H1 (cell line): ENCODE data around the gene NACAD. TPM values are rescaled to one million over a fixed set of nuclear protein-coding genes. Genes with fewer than 3 reads are reported as not detected.

Experiments
- ATF2 ChIP-seq: IDR thresholded peaks from 2 replicates; pipeline ENCODE4 v1.6.1; 2012; ENCODE audit warnings: low read length, inconsistent platforms
- EGR1 ChIP-seq: IDR thresholded peaks from 2 replicates; pipeline ENCODE4 v1.6.1; 2011; ENCODE audit warnings: low read depth, low read length, borderline replicate concordance
- JUN ChIP-seq: IDR thresholded peaks from 2 replicates; pipeline ENCODE4 v1.6.1; 2011; ENCODE audit warnings: low read depth, mild to moderate bottlenecking, improper control_type of control experiment, low read length
- NANOG ChIP-seq: IDR thresholded peaks from 2 replicates; pipeline ENCODE4 v1.6.1; 2011; ENCODE audit warnings: low read length, low read depth, mild to moderate bottlenecking, inconsistent platforms; ENCODE audit not compliant: insufficient read depth, poor library complexity, severe bottlenecking
- POLR2AphosphoS5 ChIP-seq: IDR thresholded peaks from 2 replicates; pipeline ENCODE4 v1.6.1; 2011; ENCODE audit warnings: low read depth, low read length
- polyA plus RNA-seq, 7 experiments: library from polyadenylated mRNA; depleted of rRNA in 3 of 7; stranded (reverse) in 5 of 7; unstranded in 2 of 7; fragments of >200 nt in 5 of 7; fragments of 200-250 nt in 2 of 7; gene quantifications; 1 replicate in 5 of 7; 2 replicates in 1 of 7; 4 replicates in 1 of 7; pipeline versions ENCODE4 v1.2.1 to v1.2.3, GENCODE V29; 2011 to 2013; ENCODE audit warnings: missing spikeins in 2 of 7, mixed read lengths in 2 of 7
- total RNA-seq: library from RNA; stranded (reverse); fragmentation: NEBNext Ultra II Directional; extraction: Animal tissue kit (Norgen Biotek cat#: 25700); gene quantifications from 2 replicates; pipeline ENCODE4 v1.2.1, GENCODE V29; 2021

Gene NACAD
- total and polyA plus RNA-seq, 2 of the 8 experiments (the other 6 are each of a cell fraction or from before 2014, with no cell fraction given) = 1.3 to 6.0 TPM

DNA sequence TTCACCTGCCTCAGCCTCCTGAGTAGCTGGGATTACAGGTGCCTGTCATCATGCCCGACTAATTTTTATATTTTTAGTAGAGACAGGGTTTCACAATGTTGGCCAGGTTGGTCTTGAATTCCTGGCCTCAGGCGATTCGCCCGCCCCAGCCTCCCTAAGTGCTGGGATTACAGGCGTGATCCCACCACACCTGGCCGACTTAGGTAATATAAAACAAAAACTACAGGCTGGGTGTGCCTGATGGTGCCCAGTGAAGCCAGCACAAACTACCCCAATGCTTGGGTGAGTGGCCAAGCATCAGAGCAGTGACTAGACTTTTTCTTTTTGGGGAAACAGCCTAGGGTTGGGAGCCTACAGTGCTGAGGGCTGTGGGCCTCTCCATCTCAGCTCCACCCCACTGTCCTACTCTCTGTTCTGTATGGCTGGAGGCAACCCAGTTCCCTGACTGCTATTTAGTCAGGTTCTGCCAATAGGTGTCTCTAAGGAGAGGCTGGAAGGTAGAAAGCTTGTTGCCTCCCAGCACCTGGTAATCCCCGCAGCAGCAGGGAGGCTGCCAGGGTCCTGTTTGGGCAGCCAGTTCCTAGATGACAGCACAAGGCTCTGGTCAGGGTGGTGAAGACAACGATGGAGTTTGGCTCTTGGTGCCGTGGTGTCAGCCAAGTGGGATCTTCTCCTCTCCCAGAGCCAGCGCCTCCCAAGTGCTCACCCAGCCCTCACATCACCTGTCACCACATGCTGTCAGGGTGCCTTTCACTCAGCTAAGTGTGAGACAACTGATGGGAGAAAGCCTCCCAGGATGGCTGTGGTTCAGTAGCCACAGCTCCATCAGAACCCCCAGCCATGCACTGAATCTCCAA is 10.4 kb upstream of the NACAD start (continued):
- TF ChIP-seq ATF2 = 0 out of 2 replicates have a peak, but pooled peaks have one; percentile 24
- TF ChIP-seq NANOG = no peak
- peak; percentile 21; the same call in 1 of the 2 replicates for TF ChIP-seq POLR2AphosphoS5
- TF ChIP-seq JUN = no peak
- no peak for TF ChIP-seq EGR1
